GM04503 (cell line): Measurements from ENCODE around the gene FAM13B.
A peak's percentile ranks its signal among the peaks of the same experiment; 100 is the strongest.
"Not testable (repeated sequence)": the region's sequence is repeated elsewhere in the genome, so short reads cannot be mapped to it uniquely, and the experiment has no call there.

ENCODE experiments used
- DNase-seq: peaks from one replicate; pipeline ENCODE4 v3.0.0-alpha.2; 2012; ENCODE audit warnings: low read depth

FAM13B gene

GRCh38 chr5:138032572-138033385 is at the start of gene FAM13B:
Gene FAM13B (minus strand): TSS chr5:138033079. CDS start chr5:138019111, 13,968 bp downstream.
- DNase-seq = no peak

GRCh38 chr5:138082033-138082432 is 49.2 kb upstream of the FAM13B start:
- no peak for DNase-seq

GRCh38 chr5:138078006-138078643 is 45.2 kb upstream of the FAM13B start:
- no peak for DNase-seq

GRCh38 chr5:138077064-138077696 is 44.3 kb upstream of the FAM13B start:
- DNase-seq = no peak

- not testable (repeated sequence) for DNase-seq
These were observed 37.1 kb upstream of the FAM13B start for GRCh38 chr5:138070026-138070425.

- DNase-seq = peak; percentile 22
These were observed 36.1 kb upstream of the FAM13B start for GRCh38 chr5:138068742-138069600.

GRCh38 chr5:138067945-138068344 is 35.1 kb upstream of the FAM13B start:
- DNase-seq = no peak

GRCh38 chr5:138065102-138065501 is 32.2 kb upstream of the FAM13B start:
- no peak for DNase-seq

- no peak for DNase-seq
These were observed 31.6 kb upstream of the FAM13B start for GRCh38 chr5:138064526-138064925.

- no peak for DNase-seq
These were observed 22.1 kb upstream of the FAM13B start for GRCh38 chr5:138054847-138055558.

- DNase-seq = no peak
These were observed 21.3 kb upstream of the FAM13B start for GRCh38 chr5:138054206-138054605.

- no peak for DNase-seq
These were observed 20.7 kb upstream of the FAM13B start for GRCh38 chr5:138053554-138053953.

- not testable (repeated sequence) for DNase-seq
These were observed 19.8 kb upstream of the FAM13B start for GRCh38 chr5:138052718-138053117.

GRCh38 chr5:138051441-138052296 is 18.8 kb upstream of the FAM13B start:
- DNase-seq = no peak

- DNase-seq = not testable (repeated sequence)
These were observed 12.4 kb upstream of the FAM13B start for GRCh38 chr5:138045283-138045682.

- DNase-seq = no peak
These were observed 5.9 kb upstream of the FAM13B start for GRCh38 chr5:138038826-138039225.

- no peak for DNase-seq
These were observed 5.2 kb upstream of the FAM13B start for GRCh38 chr5:138037907-138038633.

GRCh38 chr5:138037271-138037670 is 4.4 kb upstream of the FAM13B start:
- DNase-seq = no peak
